HT1080 (cell line): ENCODE measurements around the gene STAB1. TPM values are rescaled to one million over a fixed set of nuclear protein-coding genes. Genes with fewer than 3 reads are reported as not detected.

Experiments used
- DNase-seq: peaks from one replicate; pipeline ENCODE4 v3.0.0-alpha.2; 2015; ENCODE audit warnings: low read depth
- total RNA-seq: library from RNA; depleted of rRNA; stranded (reverse); fragments of >200 nt; shearing (Covaris generic); gene quantifications from 2 replicates; pipeline ENCODE4 v1.2.3, GENCODE V29; 2014

Gene STAB1
- total RNA-seq, 1 experiment from 2014 or later, result not detected

DNA sequence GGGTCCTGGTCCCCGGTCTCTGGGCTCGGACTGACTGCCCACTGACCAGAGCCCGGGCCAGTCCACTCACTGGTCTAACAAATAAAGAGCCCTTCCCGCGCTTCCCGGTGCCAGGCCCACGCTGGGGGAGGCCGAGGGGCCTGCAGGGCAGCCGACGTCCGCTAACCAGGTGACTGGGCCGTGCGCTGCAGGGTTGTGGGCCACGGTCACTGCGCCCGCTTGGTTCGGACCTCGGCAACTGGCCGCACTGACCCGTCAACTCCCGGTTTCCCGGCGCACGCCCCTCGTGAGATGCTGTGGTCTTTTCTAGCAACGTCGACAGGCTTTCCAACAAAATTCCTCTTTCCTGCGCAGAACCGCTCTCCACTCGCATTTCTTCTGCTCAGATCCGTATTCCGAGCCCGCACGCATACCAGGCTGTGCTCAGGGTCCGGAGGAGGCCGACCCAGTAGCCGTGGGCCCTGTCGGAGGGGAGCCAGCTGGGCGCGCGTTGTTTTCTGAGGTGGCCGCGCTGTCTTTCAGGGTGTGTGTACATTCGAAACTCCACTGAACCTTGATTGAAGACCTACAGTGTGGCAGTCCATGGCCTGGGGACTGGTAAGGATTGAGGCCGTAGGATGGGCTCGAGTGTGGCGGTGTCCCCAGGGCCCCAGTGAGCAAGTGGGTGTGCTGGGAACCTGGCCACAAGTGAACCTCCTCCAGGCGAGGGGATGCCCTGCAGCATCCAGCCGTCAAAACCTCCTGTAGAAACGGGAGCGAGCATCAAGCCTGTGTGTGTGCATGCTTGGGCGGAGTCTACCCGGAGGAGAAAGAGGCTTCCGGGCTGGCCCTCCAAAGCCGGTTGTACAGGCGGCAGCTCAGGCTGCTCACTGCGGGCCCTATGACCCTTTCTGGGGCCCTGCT, 39.4 kb downstream of the STAB1 start:
- DNase-seq, result no peak

GRCh38 chr3:52535411-52536111, 40.4 kb downstream of the STAB1 start:
- DNase-seq, result no peak

DNA sequence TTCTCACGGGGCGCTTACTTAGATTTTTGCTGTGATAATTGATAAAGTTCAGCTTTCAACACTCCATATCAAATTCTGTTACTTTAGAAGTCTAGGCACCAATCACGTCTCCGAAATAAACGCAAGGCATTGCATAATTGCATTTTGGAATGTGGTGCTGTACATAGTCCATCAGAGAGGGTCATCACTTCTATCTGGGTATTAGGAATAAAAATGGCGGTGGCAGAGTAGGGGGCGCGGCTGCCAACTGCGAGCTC, 40.9 kb downstream of the STAB1 start:
- no peak for DNase-seq

DNA sequence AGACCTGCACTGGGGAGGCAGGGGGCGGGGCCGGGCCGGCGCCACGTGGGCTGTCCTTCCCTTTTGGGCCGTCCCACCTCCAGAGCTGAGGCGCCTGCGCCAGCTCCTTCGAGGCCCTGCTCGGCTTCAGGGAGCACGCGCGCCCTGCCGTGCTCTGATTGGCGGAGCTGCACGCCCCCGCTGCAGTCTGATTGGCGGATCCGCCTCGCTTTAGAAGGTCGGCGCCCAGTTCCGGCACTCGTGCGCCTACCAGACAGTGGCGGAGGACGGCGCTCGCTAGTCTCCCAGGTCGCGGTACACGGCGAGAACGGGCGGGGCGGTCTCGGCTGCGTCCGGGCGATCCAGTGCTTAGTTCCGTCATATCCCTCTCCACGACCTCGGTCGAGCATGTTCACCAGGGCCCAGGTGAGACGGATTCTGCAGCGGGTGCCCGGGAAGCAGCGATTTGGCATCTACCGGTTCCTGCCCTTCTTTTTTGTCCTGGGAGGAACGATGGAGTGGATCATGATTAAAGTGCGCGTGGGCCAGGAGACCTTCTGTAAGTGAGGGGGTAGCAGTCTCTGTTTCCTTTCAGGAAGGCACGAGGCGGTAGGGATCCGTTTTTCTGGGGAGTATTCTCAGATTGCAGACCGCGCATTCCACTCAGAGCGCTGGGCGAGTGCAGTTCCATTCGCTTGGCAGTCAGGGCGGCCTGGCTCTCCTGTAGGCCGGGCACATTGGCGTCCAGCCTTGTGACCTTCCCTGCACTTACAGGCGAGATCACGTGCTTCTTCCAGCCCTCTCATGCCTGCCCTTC, 41.4 kb downstream of the STAB1 start, which contains the start of gene UQCC5:
Gene UQCC5, plus strand, starts transcription at position 237 of the 796 bp plus-strand sequence. Its CDS starts 151 bp downstream, at position 388.
- peak; percentile 99 for DNase-seq

DNA sequence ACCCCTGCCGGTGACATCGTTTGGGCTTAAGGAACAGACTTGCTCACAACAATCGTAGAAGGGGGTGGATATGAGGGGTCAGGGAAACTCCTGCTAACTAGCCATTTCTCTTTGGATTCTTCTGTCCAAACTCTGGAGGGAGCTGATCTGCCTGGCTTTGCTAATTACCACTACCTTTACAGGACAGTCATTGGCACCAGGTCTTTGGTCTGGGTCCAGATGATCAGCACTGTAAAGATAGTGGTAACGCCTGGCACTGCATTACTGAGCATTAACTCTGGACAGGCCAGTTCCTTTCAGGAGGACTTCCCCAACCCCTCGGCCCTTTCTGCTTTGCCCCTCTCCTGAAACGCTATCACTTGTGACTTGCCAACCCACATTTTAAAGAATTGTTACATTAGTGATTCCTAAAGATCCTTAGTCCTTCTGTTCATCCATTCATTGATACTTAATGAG, 42.1 kb downstream of the STAB1 start:
- DNase-seq, result no peak

GRCh38 chr3:52537726-52538421, 42.7 kb downstream of the STAB1 start:
- DNase-seq, result no peak

GRCh38 chr3:52539010-52539653, 44.0 kb downstream of the STAB1 start:
- peak; percentile 34 for DNase-seq

GRCh38 chr3:52541050-52541449, 45.9 kb downstream of the STAB1 start:
- DNase-seq, result no peak

DNA sequence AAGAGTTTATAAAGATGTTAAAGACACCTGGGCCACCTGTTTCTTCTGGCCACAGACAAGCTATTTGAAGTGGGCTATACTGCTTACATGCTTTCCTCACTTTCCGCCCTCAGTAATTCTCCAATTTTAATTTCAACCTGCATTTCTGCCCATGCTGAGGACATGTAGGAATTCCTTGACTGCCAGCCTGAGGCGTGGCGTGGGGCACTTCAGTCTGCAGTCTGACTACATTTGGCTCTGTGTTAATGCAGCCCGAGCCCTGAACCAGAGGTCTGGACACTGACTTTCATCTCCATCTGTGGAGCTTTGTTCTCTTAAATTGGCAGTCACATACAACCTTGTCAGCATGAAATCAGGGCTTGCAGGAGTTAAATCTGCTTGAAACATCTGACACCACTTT, 49.8 kb downstream of the STAB1 start:
- DNase-seq, result no peak

- no peak for DNase-seq
Observed at GRCh38 chr3:52546111-52546901, 51.2 kb downstream of the STAB1 start.

DNA sequence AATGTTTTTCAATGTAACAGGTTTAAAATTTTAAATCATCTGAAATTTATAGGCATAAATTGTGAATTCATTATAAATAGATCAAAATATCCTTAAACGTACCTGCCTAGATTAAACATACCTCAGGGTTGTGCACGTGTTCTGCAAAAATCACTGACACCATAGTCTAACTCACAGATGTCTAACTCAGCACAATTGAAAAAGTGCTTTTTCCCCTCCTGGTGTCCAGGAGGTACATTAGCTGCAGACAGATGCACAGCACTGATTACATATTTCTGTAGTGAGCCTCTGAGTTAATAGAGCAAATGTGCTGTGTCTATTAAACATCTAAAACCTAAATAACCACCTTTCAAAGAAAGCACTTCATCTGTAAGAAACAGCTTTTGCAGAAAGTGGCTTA, 52.0 kb downstream of the STAB1 start:
- DNase-seq, result no peak

DNA sequence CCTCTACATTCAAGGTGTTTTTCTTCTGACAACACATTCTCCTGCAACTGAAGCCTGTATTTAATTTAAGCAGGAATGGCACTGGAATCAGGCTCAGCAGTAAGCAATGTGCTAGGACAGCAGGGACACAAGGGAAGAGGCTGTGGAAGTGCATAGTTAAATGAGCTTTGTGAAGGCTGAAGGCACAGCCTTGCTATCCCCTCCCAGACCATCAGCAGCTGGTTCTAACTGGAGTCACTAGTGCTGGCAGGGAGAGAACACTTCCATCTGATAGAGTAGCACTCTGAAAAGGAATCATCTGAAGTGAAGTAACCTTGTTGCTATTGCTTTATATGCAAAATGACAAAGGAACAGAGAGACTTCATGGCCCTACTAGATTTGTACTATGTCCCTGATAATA, 56.0 kb downstream of the STAB1 start:
- no peak for DNase-seq

DNA sequence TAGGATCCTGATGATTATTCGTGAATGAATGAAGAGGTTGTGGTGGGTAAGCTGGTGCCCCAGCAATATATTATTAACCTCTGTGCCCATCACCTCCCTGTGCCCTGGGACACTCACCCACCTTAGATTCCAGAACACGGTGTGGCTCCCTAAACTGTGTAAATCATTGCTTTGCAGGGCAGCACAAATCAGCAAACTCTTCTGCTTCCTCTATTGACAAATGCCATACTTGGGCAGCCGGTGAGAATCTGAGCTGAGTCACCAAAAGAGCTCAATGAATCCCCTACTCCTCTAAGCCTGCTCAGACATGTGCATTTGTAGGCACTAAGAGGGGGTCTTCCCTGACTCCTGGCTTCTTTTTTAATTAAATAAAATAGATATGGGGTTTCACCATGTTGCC, 57.0 kb downstream of the STAB1 start:
- no peak for DNase-seq

- no peak for DNase-seq
Observed at GRCh38 chr3:52554026-52554755, 59.1 kb downstream of the STAB1 start.

- no peak for DNase-seq
Observed at GRCh38 chr3:52555056-52555455, 59.9 kb downstream of the STAB1 start.

GRCh38 chr3:52557011-52557960, 62.1 kb downstream of the STAB1 start:
- DNase-seq, result no peak

DNA sequence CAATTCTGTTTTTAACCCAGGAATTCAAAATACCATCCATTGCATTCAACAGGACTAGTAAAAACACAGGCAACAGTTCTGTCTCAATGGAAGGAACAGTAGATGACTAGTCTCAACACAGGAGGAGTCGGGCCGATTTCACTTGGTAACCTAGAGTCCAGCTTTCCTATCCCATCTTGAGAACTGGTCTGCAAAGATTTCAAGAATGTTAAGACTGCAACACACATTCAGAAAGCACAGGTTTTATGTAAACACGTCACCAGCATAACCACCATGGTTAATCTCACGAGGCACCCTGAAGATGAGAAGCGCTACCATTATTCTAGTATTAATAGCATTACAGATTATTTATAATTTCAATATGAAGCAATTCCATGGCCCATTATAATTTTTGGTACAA, 63.3 kb downstream of the STAB1 start:
- DNase-seq, result no peak
